ENCODE data around the gene CREBBP.
A peak's percentile ranks its signal among the peaks of the same experiment; 100 is the strongest.

CREBBP gene

DNA sequence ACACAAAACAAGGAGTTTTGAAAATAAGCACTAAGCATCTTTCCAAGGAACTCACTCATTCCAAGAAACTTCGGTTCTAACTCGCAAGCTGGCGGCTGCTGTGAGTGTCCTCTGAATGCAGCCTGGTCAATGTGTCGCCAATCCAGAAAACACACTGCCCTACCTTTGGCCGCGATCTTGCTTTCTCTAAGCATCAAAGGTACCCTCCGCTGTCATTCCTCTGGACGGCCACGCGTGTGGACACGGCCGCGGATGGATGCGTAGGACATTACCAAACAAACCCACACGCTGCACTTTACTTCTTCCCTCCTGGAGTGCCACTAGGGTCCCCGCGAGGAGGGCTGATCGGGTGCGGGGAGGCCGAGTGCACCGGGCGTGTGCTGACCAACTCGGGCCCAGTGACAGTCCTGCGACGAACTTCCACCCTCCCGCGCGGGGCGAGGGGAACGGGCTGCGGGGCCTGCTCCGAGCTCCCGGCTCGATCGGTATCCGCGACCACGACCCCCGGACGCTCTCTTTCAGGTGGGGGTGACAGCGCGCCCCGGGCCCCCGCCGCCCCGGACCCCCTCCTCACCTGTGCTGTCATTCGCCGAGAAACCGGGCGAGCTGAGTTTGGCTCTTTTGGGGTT lies 1.1 kb downstream of the CREBBP start:
- DNase-seq: peak; percentile 63

DNA sequence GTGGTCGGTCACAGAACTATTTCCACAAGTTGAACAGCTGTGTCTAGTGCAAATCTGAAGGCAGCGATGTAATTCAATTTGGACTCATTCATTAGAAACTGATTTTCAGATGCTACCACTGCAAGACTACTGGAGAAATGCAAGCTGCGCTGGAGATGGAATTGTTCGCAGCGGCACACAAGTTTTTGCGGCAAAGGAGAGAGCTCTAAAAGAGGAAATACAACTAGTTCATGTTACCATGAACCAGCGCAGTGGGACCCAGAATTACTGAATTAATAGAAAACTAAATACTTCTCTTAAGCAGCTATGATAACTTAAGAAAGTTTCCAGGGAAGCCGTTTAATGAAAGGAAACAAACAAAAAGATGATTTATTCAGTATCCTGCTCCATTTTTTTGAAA lies 1.9 kb downstream of the CREBBP start:
- no peak for DNase-seq

DNA sequence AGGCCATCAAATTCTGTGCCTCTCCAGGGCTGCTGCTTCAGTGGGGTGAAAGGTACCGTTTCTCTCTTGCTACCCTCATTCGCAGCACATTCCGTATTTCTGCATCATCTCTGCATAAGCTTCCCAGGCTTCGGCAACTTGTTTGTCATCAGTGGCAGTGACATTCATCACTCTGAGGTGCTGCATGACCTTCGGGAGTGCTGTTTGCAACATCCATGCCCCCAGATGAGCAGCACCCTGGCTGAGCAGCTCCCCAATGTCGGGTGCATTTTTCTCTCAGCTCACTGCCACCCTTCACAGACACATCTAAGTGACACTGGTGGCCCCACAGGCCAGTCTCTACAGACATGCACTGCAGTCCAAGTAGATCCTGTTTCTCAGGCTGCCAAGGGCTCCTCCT lies 3.8 kb downstream of the CREBBP start:
- DNase-seq: no peak

DNA sequence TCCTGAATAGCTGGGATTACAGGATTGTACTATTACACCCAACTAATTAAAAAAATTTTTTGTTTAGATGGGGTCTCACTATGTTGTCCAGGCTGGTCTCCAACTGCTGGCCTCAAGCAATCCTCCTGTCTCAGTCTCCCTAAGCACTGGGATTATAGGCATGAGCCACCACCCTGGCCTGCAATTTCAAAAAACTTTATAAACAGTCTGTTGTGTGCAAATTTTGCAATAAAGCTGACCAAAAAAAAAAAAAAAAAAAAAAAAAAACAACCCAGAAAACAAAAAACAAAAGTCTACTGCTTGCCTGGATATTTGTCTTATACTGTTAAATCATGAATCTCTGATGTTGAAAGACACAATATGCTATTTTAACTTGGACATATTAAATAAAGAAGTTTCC lies 4.4 kb downstream of the CREBBP start:
- DNase-seq: no peak

DNA sequence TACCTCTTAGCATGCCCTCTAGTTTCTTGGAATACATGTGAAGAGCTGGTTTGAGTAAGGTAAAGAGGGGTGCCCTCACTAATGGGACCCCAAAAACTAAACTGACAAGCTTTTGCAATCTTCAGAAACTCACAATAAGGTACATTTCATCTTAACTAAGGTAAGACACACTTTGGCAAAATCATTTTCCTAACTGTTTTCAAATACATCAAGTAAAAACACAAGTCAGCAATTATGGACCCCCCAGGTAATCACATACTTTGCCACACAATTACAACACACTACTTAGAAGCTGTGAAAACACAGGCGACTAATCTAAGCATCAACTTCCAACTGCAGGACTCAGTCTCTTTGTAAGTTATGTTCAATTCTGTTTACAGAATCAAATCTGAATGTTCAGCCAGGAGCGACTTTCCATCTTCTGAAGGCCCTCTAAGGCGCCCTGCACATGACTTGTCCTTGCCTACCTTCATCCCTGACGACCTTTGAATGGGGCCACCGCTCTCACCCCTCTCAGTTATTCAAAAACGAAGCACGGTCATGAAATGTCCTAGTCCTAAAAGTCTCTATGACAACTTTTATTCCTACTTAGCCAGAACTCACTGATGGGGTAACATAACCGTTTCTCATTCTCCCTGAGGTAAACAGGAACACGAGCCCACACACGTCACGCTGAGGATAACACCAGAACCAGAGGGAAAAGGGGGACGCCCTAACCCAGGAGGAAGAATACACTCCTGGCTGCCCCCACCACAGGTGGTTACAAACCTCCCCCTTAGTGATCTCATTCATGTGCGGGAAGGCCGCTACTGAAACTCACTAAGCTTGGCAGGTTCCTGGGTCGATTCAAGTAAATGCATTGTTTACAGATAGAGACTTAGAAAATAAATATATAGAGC lies 5.5 kb downstream of the CREBBP start:
- DNase-seq: no peak

DNA sequence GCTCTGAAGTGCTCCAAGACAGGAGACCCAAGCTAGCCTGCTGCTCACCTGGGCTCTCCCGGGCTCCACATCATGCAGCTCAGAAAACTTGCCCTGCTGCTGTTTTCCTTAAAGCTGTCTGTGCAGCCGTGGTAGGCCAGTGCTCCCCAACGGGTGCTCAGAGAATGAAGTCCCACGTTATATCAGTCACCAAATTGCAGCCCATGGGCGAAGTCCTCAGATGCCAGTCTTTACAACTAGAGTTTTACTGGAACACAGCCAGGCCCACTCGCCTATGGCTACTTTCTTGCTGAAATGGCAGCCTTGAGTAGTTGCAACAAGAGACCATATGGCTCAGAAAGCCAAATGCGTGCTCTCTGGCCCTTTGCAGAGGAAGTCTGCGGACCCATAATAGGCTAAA lies 6.3 kb downstream of the CREBBP start:
- no peak for DNase-seq

DNA sequence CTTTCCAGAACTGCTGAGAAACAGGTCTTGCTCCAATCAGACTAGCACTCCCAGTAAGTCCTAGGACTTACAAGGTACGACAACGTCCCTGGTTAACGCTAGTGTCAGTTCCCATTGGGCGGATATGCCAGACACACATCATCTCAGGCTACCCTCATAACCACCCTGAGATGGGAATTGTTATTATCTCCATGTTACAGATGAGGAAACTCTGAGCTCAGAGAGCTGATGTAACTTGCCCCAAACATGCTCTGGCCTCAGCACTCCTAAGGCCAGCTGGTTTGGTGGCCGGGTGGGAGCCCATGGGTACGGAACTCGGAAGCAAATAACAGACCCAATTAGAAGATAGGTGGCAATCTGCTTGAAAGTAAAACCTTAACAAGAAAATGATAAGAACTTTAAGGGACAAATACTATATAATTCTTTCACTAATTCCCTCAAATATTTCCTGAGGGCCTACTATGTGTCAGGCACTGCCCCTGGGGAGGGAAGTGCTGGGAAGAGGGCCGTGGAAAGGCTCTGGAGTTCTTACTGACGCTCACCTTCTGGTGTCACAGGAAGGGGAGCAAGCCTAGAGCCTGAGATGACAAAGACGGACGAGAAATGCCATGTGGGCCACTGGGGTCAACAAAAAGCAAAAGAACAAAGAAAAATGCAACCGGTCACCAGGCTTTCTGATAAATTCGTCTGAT lies 6.9 kb downstream of the CREBBP start:
- no peak for DNase-seq

DNA sequence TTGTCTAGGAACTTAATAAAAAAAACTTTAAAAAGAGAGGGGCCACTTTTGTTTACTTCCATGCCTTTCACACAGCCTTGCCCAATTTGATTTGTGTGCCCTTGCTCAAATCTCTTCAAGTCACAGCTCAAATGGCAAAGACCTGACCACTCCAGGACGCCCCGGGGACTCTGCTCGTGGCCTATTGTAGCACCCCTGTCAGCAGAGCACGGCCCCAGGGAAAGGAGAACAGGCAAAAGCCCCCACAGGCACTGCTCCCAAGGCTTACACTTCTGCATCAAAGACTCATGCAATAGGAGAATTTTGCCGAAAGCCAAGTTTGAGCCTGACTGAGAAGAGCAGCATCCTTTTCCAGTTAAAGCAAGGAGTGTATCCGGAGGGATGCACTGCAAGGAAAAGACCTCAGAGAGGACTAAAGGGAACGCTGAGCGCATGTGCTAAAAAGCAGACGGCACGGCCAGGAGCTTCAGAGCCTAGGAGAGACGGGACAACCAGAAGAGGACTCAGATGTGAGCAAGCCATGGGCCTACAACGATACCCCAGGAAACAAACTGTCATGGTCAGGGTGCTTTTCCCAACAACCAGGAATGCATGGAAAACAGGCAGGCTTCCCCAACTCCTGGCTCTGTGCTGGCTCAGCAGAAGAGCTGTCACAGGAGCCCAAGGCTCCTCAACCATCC lies 8.2 kb downstream of the CREBBP start:
- DNase-seq: no peak

DNA sequence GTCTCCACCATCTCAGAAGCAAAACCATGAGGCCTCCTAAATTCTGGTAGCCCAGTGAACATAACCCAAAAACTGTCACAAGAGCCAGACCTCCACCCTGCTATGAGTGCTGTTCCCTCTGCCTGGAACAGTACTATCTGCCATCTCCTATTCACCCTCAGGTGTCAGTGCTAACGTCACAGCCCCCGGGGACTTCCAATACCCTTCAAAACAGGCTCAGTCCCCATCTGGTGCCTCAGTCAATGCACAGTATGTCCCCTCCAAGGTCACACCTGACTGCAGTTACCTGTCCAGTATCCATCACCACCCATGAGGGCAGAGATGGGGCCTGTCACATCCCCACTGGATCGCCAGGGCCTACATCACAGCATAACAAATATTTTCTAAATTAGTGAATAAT lies 11.5 kb downstream of the CREBBP start:
- no peak for DNase-seq

DNA sequence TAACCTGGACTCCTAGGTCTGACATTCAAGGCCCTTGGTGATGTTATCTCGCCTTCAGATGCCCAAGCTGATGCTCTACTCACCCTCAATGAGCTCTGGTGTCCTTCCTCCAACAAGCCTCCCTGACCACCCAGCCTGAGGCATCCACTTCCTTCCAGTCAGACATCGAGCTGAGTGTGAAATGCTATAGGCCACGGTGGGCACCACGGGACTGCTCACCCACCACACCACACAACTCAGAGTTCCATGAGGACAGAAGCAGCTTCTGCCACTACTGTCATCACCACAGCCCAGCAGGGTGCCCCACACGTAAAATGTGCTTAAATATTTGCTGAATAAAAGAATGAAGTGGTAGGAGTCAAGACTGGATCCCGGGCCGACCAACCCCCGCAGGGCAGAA lies 12.0 kb downstream of the CREBBP start:
- DNase-seq: no peak

DNA sequence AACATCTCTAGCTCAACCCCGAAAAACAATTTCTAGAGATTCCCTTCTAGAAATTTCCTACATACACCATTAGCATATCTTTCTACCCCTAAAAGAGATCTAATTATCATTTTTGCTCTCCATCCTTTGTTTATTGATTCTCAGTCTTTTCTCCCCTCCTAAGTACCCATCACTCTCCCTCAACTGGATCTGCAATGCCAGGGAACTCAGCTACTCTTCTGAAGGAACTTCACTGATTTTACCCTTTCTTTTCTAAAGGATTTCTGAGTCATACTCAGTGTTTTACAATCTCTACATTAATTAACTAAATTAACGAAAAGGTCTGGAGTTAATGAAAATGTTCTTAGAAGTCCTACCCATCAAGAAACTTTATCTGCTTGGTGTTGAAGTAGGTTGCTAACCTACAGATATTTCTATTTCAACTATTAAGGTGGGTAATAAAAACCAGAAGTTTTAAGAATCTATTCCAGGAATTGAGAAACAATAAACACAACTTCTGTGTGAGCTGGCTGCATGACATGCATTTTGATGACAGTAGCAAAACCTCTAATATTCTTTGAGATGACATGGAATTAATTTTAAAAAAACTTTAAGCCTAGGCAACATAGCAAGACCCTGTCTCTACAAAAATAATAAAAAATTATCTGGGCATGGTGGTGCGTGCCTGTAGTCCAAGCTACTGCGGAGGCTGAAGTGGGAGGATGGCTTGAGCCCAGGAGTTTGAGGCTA lies 13.6 kb downstream of the CREBBP start:
- no peak for DNase-seq

DNA sequence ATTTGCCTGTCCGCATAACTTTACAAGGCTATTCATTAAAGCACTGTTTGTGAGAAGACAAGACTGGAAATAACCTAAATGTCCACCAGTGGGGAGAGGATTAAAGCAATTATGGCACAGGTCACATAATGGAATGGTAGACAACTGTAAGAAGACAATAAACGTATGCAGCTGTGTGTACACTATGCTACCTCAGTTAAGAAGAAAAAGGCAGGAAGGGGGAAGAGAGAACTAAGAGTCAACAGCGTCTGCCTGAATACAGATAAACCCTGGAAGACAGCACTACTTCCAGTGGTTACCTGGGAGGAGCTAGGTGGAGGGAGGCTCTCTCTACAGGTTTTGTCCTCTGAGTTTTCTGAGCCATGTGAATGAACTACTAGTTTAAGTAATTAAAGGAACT lies 15.3 kb downstream of the CREBBP start:
- DNase-seq: no peak

DNA sequence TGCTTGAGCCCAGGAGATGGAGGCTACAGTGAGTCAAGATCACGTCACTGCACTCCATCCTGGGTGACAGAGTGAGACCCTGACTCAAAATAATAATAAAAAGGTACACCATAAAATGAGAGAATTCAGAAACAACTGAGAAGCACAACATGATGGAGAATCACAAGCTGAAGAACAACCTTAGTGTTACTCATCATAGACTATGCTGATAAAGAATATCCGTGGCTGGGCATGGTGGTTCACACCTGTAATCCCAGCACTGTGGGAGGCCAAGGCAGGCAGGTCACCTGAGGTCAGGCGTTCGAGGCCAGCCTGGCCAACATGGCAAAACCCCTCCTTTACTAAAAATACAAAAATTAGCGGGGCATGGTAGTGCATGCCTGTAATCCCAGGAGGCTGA lies 16.0 kb downstream of the CREBBP start:
- no peak for DNase-seq

DNA sequence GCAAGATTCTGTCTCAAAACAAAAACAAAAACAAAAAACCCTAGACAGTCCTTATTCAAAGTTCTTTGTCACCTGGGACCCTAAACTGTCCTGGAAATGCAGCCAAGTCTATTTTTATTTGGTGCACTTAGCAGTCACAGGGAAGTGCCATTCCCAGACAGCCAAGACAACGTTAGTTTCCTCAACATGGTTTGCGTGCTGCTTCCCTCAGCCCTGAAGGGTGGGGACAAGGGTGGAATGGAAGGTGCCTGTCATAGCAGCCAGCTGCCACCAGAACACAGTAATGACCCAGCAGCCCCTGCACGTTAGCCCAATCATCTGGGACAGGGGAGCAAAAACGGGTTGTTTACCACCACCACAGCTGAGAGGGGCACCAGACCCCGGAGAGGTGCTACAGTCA lies 16.9 kb downstream of the CREBBP start:
- no peak for DNase-seq

DNA sequence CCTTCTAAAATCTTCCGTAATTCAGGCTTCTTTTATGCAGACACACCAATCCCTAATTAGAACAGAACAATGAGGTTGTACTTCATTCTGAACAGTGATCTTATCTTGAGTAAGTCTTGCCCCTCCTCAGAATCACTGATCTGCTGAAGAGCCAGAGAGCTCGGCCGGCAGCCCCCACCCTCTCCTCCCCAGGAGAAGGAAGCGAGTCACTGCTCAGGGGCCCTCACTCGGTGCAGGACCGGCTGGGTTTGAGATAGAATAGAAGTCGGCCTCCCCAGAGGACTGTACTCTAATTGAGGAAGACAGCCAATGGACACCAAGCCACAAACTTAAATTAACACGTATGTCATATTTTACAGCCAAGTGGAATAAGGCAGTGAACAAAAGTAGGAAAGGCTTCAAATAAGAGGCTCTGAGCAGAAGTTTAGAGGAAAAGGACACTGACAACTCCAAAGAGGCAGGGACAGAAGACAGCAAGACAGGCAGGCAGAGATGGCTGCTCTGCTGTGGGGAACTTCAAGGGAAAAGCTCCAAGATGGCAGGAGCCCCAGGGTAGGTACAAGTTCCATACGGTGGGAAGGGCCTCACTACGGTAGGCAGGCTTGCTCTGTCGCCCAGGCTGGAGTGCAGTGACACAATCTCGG lies 18.6 kb downstream of the CREBBP start:
- no peak for DNase-seq

DNA sequence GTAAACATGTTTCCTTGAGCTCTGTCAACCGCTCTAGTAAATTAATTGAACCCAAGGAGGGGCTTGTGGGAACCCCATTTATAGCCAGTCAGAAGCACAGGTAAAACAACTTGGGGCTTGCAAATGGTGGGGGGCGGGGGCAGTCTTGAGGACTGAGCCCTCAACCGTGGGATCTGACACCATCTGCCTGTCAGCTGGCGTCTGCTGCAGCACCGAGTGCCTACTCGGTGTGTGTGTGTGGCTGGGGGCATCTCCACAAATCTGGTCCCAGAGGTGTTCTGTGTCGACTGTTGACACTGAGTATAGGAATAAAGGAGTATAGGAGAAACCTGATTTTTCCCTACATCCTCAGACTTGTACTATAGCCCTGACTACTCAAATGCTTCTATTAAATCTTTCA lies 20.6 kb downstream of the CREBBP start:
- no peak for DNase-seq

DNA sequence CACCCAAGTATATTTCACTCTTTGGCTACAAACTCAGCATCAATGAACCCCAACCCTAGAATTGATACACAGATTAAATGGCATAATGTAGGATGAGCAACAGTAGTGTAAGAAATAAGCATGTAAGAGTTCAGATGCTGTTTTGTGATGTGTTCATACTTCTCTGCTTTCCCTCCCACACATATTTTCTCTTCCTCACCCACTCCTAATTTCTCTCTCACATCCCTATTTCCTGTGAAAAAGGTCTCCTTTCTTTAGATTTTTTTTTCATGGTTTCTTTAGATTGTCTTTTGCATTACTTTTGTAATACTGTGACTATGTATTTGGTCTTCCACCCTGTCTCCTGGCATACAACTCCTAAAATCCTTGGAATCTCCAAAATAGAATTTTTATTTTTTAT lies 21.7 kb downstream of the CREBBP start:
- no peak for DNase-seq

DNA sequence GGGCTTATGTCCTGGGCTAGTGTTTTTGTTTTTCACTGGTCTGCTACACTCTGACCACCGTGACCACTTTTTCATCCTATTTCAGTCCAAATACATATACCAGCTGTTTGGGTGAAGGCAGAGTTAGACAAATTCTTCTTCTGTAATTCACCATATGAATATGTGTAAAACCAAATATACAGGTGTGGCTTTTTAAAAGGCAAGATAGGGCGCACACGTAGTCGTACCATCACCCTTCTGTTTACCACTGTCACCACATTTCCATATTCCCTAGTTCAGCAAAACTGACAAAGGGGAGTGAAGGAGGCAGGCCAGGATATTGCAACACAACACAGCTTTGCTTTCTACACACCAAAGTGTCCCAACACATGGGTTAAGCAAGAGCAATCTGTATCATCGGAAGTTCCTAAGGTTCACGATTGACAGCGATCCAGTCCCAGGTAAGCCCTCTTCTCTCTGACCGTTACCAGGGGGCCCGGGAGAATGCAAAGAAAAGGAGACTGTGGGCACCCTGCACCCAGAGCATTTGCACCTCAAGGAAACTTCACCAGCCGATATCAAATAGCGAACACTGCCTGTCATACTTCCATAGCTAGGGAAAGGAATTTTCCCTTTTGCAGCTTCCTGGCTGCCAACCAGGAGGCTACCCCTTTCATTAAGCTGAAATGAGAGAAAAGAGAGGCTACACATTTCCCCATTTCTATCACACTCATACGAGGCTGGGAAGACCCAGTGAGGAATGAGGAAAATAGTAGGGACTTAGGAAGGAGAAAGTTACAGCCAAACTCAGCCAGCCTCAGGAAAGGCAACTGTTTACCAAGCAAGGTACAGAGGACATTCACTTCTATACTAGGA lies 23.1 kb downstream of the CREBBP start:
- DNase-seq: no peak

DNA sequence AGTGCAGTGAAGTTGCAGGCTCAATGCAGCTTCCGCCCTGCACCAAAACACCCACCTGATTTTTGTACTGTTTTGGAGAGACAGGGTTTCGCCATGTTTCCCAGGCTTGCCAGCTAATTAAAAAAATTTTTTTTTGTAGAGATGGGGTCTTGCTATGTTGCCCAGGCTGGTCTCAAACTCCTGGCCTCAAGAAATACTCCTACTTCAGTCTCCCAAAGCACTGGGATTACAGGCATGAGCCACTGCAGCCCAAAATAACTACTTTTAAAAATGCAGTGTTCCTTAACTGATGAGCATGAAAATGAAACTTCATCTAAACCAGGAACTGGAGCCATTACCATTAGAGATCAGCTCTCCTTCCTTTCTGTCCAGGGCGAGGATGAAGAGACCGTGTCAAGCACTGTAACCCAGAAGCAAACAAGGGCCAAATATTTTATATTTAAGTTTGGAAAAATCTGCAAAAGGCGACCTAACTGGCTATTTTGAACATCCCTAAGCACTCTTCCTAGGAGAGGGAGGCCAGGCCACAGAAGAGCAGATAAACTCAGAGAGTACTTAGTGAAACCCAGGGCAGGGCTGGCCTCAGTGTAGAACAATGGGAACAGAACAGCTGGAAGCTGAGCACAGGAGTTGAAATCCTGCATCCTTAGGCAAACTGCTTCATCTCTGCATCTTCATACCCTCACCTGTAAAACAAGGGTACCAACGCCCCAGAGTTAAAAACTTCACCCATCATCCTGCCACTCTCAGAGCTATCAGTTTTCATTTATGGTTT lies 24.0 kb downstream of the CREBBP start:
- DNase-seq: no peak

DNA sequence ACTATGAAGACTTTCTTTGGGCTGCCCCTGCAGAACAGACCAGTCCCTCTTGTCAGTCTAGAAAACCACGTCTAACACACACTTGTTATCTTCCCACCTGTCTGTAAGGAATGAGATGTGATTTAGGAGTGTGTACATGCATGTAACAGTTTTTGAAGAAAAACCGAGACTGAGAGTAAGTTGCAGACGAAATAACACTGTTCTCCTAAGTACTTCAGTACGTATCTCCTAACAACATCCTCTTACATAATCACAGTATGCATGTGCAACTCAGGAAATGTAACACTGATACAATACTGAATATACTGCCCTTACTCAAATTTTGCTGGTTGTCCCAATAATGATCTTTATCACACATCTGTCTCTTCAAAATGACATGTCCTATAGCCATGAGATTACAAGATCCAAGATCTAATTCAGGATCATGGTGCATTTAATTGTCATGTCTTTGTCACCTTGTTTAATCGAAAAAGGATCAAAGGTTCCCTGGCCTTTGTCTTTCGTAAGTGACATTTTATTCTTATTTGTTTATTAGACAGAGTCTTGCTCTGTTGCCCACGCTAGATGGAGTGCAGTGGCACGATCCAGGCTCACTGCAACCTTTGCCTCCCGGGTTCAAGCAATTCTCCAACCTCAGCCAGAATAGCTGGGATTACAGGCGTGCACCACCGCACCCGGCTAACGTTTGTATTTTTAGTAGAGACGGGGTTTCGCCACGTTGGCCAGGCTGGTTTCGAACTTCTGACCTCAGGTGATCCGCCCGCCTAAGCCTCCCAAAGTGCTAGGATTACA lies 25.6 kb downstream of the CREBBP start:
- DNase-seq: no peak

All from activated CD8-positive, alpha-beta memory T cell treated with anti-CD3 and anti-CD28 coated beads for 24 hours (primary cell).